Kidney (tissue), 14 donors: Measurements from ENCODE around the gene PAXX. TPM values are rescaled to one million over a fixed set of nuclear protein-coding genes. Genes with fewer than 3 reads are reported as not detected.

Experiments
- DNase-seq, 5 donors: peaks; one replicate each; pipeline ENCODE4 v3.0.0-alpha.2; 2013 to 2020
- FAIRE-seq: peaks from 2 replicates; lab custom pipeline; 2012; peaks lifted over from hg19 to GRCh38; lab: Jason Lieb, UNC
- H3K27ac ChIP-seq, 2 donors: one replicate each; pipeline ENCODE4 v1.7.0; 2013; ENCODE audit warnings: low read depth in 2 of 2, low read length in 2 of 2, inconsistent platforms in 1 of 2
- H3K27me3 ChIP-seq: one replicate; pipeline ENCODE4 v1.7.1; 2013; ENCODE audit warnings: low read length, inconsistent platforms; ENCODE audit not compliant: control insufficient read depth, insufficient read depth
- H3K36me3 ChIP-seq, 3 donors: one replicate each; pipeline versions ENCODE4 v1.7.0 to v1.7.1; 2013; ENCODE audit warnings: low read length in 3 of 3, control low read depth in 1 of 3, inconsistent platforms in 1 of 3; ENCODE audit not compliant: insufficient read depth in 3 of 3, control insufficient read depth in 2 of 3
- H3K4me1 ChIP-seq, 3 donors: one replicate each; pipeline versions ENCODE4 v1.7.0 to v1.7.1; 2013; ENCODE audit warnings: low read length in 3 of 3, inconsistent platforms in 1 of 3, low read depth in 1 of 3; ENCODE audit not compliant: control insufficient read depth in 2 of 3, insufficient read depth in 2 of 3
- H3K4me3 ChIP-seq, 3 donors: one replicate each; pipeline versions ENCODE4 v1.7.0 to v1.8.1; 2013; ENCODE audit warnings: low read length in 3 of 3, control low read depth in 1 of 3, inconsistent platforms in 1 of 3
- H3K9ac ChIP-seq, 3 donors: one replicate each; pipeline versions ENCODE4 v1.7.0 to v1.7.1; 2013; ENCODE audit warnings: low read length in 3 of 3, control low read depth in 1 of 3, inconsistent platforms in 1 of 3
- H3K9me3 ChIP-seq, 3 donors: one replicate each; pipeline versions ENCODE4 v1.7.0 to v1.7.1; 2013; ENCODE audit warnings: low read length in 3 of 3, control low read depth in 1 of 3, inconsistent platforms in 1 of 3; ENCODE audit not compliant: control insufficient read depth in 2 of 3, insufficient read depth in 1 of 3
- intact Hi-C: fragments of 100-400 bp; cut with DNase I; formaldehyde crosslinking; loops from one replicate; pipeline ENCODE4 v1.11.1; 2022
- polyA plus RNA-seq: library from polyadenylated mRNA; stranded (reverse); fragments of 350-450 nt; fragmentation: Illumina TruSeq; extraction: RNeasy Lipid Tissue Mini Kit (QIAGEN cat#74804); gene quantifications from one replicate; pipeline ENCODE4 v1.2.3, GENCODE V29; 2014; ENCODE audit warnings: low read depth, low replicate concordance; ENCODE audit not compliant: insufficient read depth
- total RNA-seq: library from RNA; stranded (reverse); fragmentation: NEBNext Ultra II Directional; extraction: Animal tissue kit (Norgen Biotek cat#: 25700); gene quantifications from one replicate; pipeline ENCODE4 v1.2.1, GENCODE V29; 2021
- TF ChIP-seq, protein P1 (sequence below): IDR thresholded peaks from 3 replicates; pipeline ENCODE4 v1.5.1; 2012; ENCODE audit warnings: mild to moderate bottlenecking, moderate library complexity, borderline replicate concordance; ENCODE audit not compliant: insufficient read depth; ENCODE audit errors: extremely low read depth
- donor health status: control.
- donor health status: control.
- donor health status: control.
- donor health status: control.
- donor health status: control.
- donor health status: DM: yes; HTN: yes; CAD: no.
- donor health status: Normal renal cell carcinoma (clear cell type).

Gene PAXX
- total and polyA plus RNA-seq, 2 donors from 2014 or later: 54.2 to 80.9 TPM

DNA sequence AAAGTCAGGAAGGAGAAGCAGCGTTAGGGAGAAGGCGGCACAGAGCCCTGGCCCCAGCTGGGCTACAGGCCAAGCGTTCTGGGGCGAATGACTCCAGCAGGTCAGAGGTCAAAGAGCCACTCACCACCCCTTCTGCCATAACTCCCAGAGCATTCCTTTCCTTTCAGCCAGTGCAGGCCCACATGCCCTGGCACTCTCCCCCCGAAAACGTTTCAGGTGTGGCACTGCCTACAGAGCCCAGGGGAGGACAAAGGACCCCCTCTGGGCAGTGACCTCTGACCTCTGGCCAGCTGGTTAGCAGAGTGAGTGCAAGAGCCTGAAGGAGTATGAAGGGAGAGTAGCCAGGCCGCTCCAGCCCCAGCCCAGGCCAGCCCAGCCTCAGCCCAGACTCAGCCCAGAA is 30.9 kb downstream of the PAXX start:
- FAIRE-seq (no peak), DNase-seq (no peak)
- TF ChIP-seq, protein P1, sequence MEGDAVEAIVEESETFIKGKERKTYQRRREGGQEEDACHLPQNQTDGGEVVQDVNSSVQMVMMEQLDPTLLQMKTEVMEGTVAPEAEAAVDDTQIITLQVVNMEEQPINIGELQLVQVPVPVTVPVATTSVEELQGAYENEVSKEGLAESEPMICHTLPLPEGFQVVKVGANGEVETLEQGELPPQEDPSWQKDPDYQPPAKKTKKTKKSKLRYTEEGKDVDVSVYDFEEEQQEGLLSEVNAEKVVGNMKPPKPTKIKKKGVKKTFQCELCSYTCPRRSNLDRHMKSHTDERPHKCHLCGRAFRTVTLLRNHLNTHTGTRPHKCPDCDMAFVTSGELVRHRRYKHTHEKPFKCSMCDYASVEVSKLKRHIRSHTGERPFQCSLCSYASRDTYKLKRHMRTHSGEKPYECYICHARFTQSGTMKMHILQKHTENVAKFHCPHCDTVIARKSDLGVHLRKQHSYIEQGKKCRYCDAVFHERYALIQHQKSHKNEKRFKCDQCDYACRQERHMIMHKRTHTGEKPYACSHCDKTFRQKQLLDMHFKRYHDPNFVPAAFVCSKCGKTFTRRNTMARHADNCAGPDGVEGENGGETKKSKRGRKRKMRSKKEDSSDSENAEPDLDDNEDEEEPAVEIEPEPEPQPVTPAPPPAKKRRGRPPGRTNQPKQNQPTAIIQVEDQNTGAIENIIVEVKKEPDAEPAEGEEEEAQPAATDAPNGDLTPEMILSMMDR: no peak
- peaks cover 0 to 22% (median 10%) of the 10 kb centered on the region in 3 donors for H3K4me1 ChIP-seq
- H3K27me3 ChIP-seq: no peaks in the 10 kb centered on the region
- no peak overlapping the region for H3K9ac ChIP-seq
- intact Hi-C loops: loop anchor here (10.0 kb wide), 1 partner anchor 68 kb away; the partner anchor contains the start of gene LCN12
- H3K9me3 ChIP-seq: no peaks in the 10 kb centered on the region
- H3K4me3 ChIP-seq: no peak overlapping the region
- H3K27ac ChIP-seq: no peak overlapping the region
- H3K36me3 ChIP-seq: no peaks in the 10 kb centered on the region

DNA sequence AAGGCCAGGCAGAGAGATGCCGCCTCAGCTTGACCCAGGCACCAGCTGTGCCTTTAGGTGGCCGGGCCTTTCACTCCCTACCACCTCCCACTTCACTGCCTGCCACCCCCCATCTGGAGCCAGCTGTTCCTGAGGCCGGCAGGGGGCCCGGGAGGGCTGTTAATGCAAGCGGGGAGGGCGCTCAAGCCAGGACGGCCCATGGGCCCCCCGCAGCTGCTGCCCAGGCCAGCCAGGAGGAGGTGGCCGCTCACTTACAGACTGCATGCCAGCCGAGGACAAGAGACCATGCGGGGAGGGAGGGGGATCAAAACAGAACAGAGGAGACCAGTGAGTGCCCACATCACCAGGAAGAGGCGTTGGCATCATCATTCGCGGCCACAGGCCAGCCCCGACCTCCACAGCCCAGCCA is 31.4 kb downstream of the PAXX start:
- DNase-seq: no peak
- no peak for FAIRE-seq
- no peaks in the 10 kb centered on the region for H3K36me3 ChIP-seq
- H3K4me3 ChIP-seq: no peak overlapping the region
- no peaks in the 10 kb centered on the region for H3K27me3 ChIP-seq
- no peak overlapping the region for H3K9ac ChIP-seq
- peaks cover 0 to 25% (median 11%) of the 10 kb centered on the region in 3 donors for H3K4me1 ChIP-seq
- H3K27ac ChIP-seq: no peak overlapping the region
- intact Hi-C loops: loop anchor here (10.0 kb wide), 1 partner anchor 69 kb away; the partner anchor contains the start of gene LCN12
- no peaks in the 10 kb centered on the region for H3K9me3 ChIP-seq
- TF ChIP-seq, protein P1: no peak

DNA sequence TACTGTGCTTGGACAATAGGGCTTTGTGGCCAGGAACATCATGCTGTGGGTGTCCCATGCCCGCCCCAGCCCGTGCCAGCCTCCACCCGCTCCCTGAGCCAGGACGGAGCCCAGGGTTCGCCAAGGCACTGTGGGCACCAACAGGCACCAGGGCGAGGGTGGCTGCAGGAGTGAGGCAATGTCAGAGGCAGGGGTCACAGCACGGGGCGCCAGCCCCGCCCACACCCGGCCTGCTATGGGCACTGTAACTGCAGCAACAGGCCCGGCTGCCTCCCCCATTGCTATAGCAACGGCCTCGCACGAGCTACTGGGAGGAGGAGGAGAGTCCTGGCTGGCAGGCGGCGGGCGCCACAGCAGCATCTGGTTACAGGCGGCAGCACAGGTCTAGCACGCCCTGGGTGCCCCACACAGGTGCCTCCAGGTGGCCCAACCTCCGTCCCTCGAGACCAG is 33.3 kb downstream of the PAXX start:
- no peaks in the 10 kb centered on the region for H3K9me3 ChIP-seq
- H3K36me3 ChIP-seq: no peaks in the 10 kb centered on the region
- no peaks in the 10 kb centered on the region for H3K27me3 ChIP-seq
- peaks cover 0 to 38% (median 20%) of the 10 kb centered on the region in 3 donors for H3K4me1 ChIP-seq
- peak overlapping the region in 1 of 3 donors; percentile 26 for H3K9ac ChIP-seq
- TF ChIP-seq, protein P1: no peak
- no peak for FAIRE-seq
- peak; percentile 95 to 97 (median 96) for DNase-seq
- no peak overlapping the region for H3K4me3 ChIP-seq
- intact Hi-C loops: loop anchor here (10.0 kb wide), 1 partner anchor 71 kb away; the partner anchor contains the start of gene LCN12
- peak overlapping the region; percentile 55 to 57 for H3K27ac ChIP-seq
